ENCODE measurements around the gene EXT2.

The EXT2 gene

DNA sequence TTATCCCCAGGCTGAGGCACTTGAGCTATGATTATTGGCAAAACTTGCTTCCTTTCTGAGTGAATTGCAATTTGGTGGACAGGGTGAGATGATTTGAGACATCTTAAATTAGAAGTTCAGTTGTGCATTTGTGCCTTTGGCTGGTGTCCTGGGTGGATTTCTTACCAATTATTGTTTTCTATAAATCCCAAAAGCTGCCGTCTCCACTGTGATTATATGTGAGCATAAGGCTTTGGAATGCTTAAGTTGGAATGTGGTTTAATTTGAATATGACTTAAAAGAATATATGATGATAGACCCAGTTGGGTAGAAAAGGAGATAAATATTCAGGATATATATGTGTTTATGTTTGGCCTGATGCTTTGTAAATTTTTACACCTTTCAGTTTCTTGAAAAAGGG is 70.0 kb downstream of the EXT2 start:
- no peak for DNase-seq (ENCODE audit: low read depth in 3 of 3)

DNA sequence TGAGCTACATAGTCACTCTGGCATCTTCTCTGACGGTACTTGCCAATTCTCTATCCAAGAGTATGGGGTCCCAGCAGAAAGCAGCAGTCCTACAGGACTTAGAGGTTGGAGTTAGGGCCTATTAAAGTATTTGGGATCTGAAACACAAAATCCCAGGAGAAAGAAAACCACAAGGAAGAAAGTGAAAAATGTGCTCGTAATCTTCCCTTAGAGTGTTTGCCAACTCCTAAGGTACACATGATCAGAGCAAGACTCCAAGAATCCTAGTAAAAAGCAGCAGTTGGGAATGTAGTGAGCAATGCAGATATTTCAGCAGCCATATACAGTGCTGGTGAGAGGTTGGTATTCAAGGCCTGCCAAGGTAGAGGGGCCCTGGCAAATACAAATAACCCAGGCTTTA is 71.6 kb downstream of the EXT2 start:
- no peak for DNase-seq (ENCODE audit: low read depth in 3 of 3)

DNA sequence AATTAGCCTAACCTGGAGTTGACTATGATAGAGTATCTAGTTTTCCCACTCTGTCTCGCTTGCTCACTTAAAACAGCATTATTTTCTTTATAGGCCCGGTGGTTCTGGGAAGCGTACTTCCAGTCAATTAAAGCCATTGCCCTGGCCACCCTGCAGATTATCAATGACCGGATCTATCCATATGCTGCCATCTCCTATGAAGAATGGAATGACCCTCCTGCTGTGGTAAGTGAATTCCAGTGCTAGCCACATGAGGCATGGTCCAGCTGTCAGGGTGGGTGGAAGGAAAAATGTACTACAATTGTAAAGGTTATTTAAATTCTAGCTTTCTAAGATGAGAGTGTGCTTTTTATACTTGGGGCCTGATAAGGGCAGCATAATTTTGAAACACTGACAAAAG is 76.0 kb downstream of the EXT2 start:
- DNase-seq (ENCODE audit: low read depth in 3 of 3), result no peak

- no peak for DNase-seq (ENCODE audit: low read depth in 3 of 3)
These were observed 77.5 kb downstream of the EXT2 start for GRCh38 chr11:44172966-44173365.

DNA sequence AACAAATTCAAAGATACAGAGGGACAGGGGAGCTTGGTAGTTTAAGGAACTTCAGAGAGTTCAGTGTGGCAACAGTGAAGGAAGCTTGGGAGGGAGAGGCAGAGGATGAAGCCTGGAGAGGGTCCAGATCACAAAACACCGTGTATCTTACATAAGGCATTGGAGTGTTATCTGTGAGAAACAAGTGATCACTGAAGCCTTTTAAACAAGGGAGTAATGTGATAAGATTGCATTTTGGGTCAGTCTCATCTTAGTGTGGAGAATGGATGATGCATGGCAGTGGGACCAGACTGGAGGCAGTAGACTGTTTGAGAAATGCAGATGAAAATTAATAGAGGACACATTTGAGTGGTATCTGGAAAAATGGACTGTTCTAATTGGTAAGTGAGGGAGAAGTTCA is 79.4 kb downstream of the EXT2 start:
- no peak for DNase-seq (ENCODE audit: low read depth in 3 of 3)

GRCh38 chr11:44176546-44177213 is 81.2 kb downstream of the EXT2 start:
- no peak for DNase-seq (ENCODE audit: low read depth in 3 of 3)

DNA sequence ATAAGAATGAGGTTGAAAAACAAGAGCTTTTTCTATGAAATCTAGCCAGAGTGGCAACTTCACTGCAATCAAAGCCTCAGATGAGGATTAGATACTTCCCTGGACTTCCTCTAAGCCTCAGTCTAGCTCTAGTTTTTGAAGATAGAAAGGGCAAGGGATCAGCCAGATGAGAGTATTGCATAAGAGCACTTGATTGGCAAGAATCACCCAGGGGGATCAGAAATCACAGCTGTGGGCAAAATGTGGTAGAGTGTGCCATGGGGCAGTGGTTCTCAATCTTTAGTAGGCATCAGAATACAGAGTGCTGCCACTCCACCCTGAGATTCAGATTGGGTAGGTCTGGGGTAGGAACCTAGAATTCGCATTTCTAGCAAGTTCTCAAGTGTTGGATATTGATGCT is 82.4 kb downstream of the EXT2 start:
- DNase-seq (ENCODE audit: low read depth in 3 of 3), result no peak

DNA sequence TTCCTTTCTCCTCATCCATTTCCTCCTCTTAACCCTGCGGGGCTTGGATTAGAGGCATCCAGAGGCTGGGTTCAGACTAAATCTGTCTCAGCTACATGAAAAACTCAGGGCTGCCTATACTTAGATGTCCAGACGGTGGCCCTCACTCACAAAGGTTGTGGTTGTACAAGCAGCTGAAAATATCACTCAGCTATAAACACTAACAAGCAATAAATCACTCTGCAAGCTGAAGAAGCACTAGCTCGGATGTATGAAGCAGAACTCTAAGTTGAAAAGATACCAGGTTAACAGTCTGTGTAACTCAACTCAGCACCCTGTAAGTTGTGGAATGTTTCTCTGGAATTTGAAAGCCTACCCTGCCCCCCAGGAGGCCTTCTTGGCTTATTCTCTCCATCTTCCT is 82.9 kb downstream of the EXT2 start:
- no peak for DNase-seq (ENCODE audit: low read depth in 3 of 3)

- no peak for DNase-seq (ENCODE audit: low read depth in 3 of 3)
These were observed 83.7 kb downstream of the EXT2 start for GRCh38 chr11:44179173-44179572.

DNA sequence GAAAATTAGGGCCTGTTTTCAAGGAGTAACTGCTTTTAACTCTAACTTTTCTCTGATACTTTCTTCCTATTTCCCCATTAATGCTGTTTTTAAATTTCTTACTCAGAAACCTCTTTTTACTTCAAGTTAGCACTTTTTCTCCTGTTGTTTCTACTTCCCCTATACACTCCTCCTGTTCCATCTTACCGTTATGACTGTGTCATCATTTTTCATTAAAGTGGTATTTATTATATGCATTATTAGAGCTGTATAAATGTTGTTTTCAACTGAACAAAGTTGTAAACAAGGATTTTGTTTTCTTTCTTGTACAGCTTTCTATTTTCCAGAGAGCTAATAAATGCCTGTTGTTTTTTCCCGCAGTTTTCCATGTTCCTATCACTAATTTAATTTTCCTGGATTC is 84.6 kb downstream of the EXT2 start:
- DNase-seq (ENCODE audit: low read depth in 3 of 3), result no peak

DNA sequence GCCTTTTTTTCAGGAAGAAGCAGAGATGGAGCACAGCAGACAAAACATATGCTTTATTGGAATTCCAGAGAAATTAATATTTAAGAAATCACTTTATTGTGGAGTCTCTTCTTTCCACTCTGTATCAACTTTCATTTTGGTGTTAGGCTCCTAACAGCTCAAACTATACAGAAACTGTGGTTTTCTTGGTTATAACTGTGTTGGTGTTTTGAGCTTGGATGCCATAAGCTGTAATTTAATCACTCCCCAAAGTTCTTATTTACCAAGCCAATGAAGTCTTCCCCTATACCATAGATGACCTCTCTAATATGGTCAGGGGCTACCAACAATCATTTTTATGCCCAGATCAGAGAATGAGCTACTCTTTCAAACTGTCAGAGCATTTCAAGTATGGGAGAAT is 90.0 kb downstream of the EXT2 start:
- DNase-seq (ENCODE audit: low read depth in 3 of 3), result no peak

DNA sequence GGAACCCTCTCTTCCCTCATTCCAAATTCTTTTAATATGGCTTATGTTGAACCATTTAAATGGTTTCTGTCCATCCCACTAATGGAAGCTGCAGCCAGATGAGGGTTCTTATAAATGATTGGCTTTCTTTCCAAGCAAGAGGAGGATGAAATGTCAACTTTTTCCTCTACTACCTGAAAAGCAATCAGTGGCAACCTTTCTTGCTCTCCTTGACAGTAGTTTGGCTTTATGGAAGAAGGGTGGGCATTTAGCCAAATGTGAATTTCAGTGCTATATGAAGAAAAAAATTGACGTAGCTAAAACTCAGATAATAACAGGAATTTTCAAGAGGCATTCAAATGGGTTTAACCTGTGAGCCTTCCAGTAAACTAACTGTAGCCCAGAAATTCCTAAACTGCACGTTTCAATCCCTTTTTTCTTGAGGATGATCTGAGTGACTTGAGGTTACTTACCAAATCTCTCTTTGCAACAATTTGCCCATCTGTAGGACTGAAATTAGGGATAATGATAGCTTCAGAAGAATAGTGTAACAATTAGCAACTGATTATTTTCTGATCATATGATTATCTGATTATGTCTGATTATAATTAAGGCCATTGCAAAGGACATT is 90.9 kb downstream of the EXT2 start:
- DNase-seq (ENCODE audit: low read depth in 3 of 3), result no peak

- DNase-seq (ENCODE audit: low read depth in 3 of 3), result no peak
These were observed 93.2 kb downstream of the EXT2 start for GRCh38 chr11:44188643-44189042.

DNA sequence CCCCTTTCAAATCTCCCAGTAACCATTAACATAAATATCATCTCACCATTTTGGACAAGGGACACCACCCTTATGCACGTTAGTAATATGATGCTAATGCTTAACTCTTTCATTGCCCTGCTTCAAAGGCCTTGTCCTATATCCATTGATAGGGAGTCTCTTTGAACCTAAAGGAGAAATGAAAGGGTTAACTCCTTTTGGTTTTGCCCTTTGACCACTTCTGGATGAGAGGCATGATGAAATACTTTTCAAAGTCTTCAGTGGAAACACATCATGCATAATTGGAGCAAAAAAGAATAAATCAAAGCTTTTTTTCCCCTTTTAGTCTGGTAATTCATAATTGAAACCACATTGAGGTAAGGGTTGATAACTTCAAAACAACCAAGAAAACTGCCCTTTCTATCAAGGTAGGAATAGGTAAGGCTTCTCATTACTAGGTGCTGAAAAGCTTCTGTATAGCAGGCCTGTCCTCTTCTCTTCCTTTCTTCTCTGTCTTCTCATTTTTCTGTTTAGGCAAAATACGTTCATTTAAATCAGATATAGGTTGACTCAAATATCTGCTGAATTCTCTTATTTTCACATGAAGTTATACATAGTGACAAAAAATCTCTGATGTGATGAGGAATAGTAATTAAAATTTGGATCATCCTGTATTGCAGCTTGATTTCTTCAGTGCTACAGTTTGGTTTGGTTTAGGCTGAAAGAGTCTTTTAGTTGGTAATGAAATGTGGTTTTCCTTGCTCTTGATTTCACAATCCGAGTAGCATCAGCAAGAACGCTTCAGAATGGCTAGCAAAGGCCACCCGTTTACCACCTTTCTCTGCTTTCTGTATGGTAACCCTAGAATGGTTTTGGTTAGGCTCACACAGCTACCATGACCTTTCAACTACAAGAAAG is 94.8 kb downstream of the EXT2 start:
- DNase-seq (ENCODE audit: low read depth in 3 of 3), result no peak

- DNase-seq (ENCODE audit: low read depth in 3 of 3), result no peak
These were observed 95.4 kb downstream of the EXT2 start for GRCh38 chr11:44190883-44191230.

GRCh38 chr11:44191322-44192016 is 96.0 kb downstream of the EXT2 start:
- no peak for DNase-seq (ENCODE audit: low read depth in 3 of 3)

DNA sequence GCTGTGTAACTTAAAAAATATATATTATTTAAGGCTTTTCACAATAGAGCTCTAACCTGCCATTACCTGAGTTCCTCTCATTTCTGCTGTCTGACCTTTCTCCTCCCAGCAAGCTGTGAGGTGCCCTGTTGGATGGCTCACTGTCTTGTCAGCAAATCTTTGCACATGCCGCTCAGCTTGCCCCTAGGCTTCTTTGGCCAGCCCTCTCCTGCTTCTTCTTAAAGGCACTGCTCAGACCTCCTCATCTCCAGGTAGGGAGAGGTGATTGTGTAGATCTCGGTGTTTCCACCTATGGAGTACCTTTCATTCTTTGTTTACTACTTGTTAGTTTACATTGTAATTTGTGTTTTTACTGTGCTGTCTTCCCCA is 96.5 kb downstream of the EXT2 start:
- DNase-seq (ENCODE audit: low read depth in 3 of 3), result no peak

- no peak for DNase-seq (ENCODE audit: low read depth in 3 of 3)
These were observed 97.1 kb downstream of the EXT2 start for GRCh38 chr11:44192462-44193100.

GRCh38 chr11:44193856-44194255 is 98.4 kb downstream of the EXT2 start:
- no peak for DNase-seq (ENCODE audit: low read depth in 3 of 3)

GRCh38 chr11:44198146-44198724 is 102.8 kb downstream of the EXT2 start:
- no peak for DNase-seq (ENCODE audit: low read depth in 3 of 3)

- no peak for DNase-seq (ENCODE audit: low read depth in 3 of 3)
These were observed 103.8 kb downstream of the EXT2 start for GRCh38 chr11:44199298-44199697.

DNA sequence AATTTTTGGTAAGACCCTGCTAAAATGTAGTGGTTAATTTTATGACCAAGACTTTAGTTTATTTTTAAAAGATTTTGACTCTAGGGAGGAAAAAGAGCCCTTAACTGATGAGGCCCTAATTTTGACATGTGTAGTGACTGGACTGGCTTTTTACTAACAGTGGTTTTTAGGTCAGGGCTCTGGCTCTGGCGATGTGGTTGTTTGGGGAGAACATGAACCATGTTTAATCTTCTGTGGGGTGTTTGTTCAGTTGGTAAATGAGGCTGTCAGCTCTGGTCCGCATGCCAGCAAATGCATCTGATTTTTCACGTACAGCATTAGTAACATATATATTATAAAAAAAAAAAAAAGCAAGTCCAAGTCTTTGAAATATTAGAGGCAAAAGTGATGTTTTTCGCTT is 104.3 kb downstream of the EXT2 start:
- DNase-seq (ENCODE audit: low read depth in 3 of 3), result no peak
